Kidney epithelial cell (primary cell): ENCODE results near the gene CR2. TPM values are rescaled to one million over a fixed set of nuclear protein-coding genes. Genes with fewer than 3 reads are reported as not detected.
"Not testable (repeated sequence)": the region's sequence is repeated elsewhere in the genome, so short reads cannot be mapped to it uniquely, and the experiment has no call there.

ENCODE experiments used
- DNase-seq: peaks from one replicate; pipeline ENCODE4 v3.0.0-alpha.2; 2010; ENCODE audit warnings: low read depth
- H3K27me3 ChIP-seq: 2 replicates; pipeline ENCODE4 v1.6.0; 2011; ENCODE audit warnings: low read length; ENCODE audit not compliant: control insufficient read depth, insufficient read depth
- H3K36me3 ChIP-seq: 2 replicates; pipeline ENCODE4 v1.5.1; 2011; ENCODE audit warnings: low read length; ENCODE audit not compliant: control insufficient read depth, insufficient read depth
- H3K4me3 ChIP-seq: 2 replicates; pipeline ENCODE4 v1.5.1; 2011; ENCODE audit warnings: low read depth, mild to moderate bottlenecking, control low read depth, low read length
- total RNA-seq: library from RNA; depleted of rRNA; stranded (reverse); fragments of >200 nt; gene quantifications from 2 replicates; pipeline ENCODE4 v1.2.3, GENCODE V29; 2015
- TF ChIP-seq, protein P1 (sequence below): IDR thresholded peaks from 2 replicates; pipeline ENCODE4 v1.5.1; 2011; ENCODE audit warnings: mild to moderate bottlenecking, moderate library complexity, low read length, control low read depth, inconsistent platforms; ENCODE audit not compliant: insufficient read depth, poor library complexity, severe bottlenecking

CR2 gene
- total RNA-seq, 1 donor from 2014 or later, result 0.04 TPM

GRCh38 chr1:207494171-207494570 lies 40.0 kb downstream of the CR2 start:
- DNase-seq, result no peak
- Histone ChIP-seq H3K27me3 (peaks cover 19% of the 10 kb centered on the region), H3K36me3 (no peaks in the 10 kb centered on the region), H3K4me3 (no peak overlapping the region)
- TF ChIP-seq, protein P1, sequence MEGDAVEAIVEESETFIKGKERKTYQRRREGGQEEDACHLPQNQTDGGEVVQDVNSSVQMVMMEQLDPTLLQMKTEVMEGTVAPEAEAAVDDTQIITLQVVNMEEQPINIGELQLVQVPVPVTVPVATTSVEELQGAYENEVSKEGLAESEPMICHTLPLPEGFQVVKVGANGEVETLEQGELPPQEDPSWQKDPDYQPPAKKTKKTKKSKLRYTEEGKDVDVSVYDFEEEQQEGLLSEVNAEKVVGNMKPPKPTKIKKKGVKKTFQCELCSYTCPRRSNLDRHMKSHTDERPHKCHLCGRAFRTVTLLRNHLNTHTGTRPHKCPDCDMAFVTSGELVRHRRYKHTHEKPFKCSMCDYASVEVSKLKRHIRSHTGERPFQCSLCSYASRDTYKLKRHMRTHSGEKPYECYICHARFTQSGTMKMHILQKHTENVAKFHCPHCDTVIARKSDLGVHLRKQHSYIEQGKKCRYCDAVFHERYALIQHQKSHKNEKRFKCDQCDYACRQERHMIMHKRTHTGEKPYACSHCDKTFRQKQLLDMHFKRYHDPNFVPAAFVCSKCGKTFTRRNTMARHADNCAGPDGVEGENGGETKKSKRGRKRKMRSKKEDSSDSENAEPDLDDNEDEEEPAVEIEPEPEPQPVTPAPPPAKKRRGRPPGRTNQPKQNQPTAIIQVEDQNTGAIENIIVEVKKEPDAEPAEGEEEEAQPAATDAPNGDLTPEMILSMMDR, result no peak

GRCh38 chr1:207495281-207495680 lies 41.2 kb downstream of the CR2 start:
- H3K27me3 ChIP-seq, result peaks cover 19% of the 10 kb centered on the region
- DNase-seq, H3K36me3 ChIP-seq, H3K4me3 ChIP-seq: not testable (repeated sequence)

DNA sequence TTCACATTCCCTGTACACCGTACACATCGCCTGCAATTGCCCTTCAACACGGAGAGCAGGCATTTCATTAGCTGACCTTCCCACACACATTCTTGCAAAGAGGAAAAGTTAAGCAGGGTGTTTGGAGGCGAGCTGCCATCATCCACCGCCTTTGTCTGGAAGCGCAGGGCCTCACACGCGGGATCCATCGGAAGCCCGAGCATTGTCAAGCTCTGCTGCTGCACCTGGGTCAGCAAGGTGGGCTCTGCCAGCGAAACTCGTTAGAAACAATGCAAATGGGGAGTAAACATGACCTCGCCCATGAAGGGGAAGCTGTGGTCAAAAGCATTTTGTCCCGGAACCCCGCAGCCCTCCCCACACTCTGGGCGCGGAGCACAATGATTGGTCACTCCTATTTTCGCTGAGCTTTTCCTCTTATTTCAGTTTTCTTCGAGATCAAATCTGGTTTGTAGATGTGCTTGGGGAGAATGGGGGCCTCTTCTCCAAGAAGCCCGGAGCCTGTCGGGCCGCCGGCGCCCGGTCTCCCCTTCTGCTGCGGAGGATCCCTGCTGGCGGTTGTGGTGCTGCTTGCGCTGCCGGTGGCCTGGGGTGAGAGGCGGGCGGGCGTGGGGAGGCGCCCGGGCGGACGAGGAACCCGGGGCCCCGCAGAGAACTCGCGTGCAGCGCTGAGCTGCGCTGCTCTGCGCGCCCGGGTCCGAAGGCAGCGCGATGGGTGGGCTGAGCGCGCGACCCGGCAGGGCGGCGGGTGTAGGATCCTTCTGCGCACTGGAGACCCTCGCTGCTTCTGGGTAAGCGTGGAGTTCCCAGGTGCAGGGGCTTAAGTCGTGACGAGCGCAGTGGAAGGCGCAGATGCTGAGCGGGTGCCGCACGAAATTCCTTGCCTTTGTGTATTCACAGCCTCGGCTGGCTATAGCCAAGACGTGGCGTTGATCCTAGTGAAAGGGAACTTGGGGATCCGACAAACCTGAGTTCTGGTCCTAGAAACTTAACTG lies 42.0 kb downstream of the CR2 start, which contains the start of gene CR1:
TSS of gene CR1 (plus strand) at position 357 of the 992 bp plus-strand sequence. CDS start at position 468, 111 bp downstream.
- Histone ChIP-seq H3K4me3 (peak within 1 kb of the TSS; percentile 28), H3K36me3 (no peaks in the 10 kb centered on the region), H3K27me3 (peaks cover 19% of the 10 kb centered on the region)
- TF ChIP-seq, protein P1, result no peak
- DNase-seq, result no peak

DNA sequence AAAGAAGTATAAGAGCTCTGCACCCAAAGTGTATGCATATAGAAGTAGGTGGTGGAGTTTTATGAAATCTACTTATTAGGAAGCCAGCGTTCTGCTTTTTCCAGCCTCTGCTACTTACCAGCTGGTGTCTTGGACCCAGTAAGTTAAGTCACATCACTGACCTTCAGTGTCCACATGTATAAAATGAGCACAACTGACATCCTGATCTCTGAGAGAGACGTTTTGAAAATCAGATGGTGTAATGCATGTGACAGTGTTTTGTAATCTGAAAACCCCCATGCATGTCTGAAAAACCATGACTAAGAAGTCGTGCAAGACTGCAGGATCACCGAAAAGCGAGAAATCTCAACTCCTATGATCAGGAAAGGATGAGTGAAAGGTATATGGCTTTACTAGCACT lies 43.8 kb downstream of the CR2 start:
- no peak for DNase-seq
- TF ChIP-seq, protein P1, result no peak
- Histone ChIP-seq H3K4me3 (no peak overlapping the region), H3K36me3 (no peaks in the 10 kb centered on the region), H3K27me3 (peaks cover 22% of the 10 kb centered on the region)

DNA sequence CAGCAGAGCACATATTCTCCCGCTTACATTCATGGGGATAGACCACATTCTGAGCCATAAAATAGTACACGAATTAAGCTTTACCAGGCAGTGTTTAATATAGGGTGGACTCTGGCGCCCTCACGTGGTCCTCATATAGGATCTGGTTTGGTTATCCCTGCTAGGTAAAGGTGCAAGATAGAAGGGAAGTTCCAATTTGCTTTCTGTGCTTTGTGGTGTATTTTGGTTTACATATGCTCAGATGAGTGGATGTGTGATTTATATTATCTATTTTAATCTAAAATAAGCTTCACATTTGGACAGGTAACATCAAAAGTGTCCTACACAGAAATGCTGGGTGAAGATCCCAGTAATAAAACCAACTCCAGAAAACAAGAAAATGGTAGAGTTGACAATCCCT lies 45.4 kb downstream of the CR2 start:
- H3K27me3 ChIP-seq, result peaks cover 22% of the 10 kb centered on the region
- TF ChIP-seq, protein P1, result peak; percentile 75
- H3K4me3 ChIP-seq, result no peak overlapping the region
- peak; percentile 21 for DNase-seq
- H3K36me3 ChIP-seq, result no peaks in the 10 kb centered on the region

- DNase-seq, result no peak
- TF ChIP-seq, protein P1, result no peak
- Histone ChIP-seq H3K36me3 (no peaks in the 10 kb centered on the region), H3K4me3 (no peak overlapping the region), H3K27me3 (peaks cover 22% of the 10 kb centered on the region)
These were observed 46.2 kb downstream of the CR2 start for GRCh38 chr1:207500306-207500705.
